KOPT-K1 (cell line): ENCODE data around the gene CPT1B.
"Not testable (repeated sequence)": the region's sequence is repeated elsewhere in the genome, so short reads cannot be mapped to it uniquely, and the experiment has no call there.

Experiments used
- H3K27ac ChIP-seq: fragments of 200-600 bp; sonication (generic); 2 replicates; pipeline ENCODE4 v1.5.1; 2016; ENCODE audit warnings: antibody characterized with exemption, mild to moderate bottlenecking, low read depth, low read length; ENCODE audit not compliant: poor library complexity, severe bottlenecking
- H3K36me3 ChIP-seq: fragments of 200-600 bp; sonication (generic); 2 replicates; pipeline ENCODE4 v1.5.1; 2017; ENCODE audit warnings: antibody characterized with exemption, mild to moderate bottlenecking, low read length, moderate library complexity; ENCODE audit not compliant: insufficient read depth
- H3K9me3 ChIP-seq: fragments of 200-600 bp; sonication (generic); 2 replicates; pipeline ENCODE4 v1.5.1; 2017; ENCODE audit warnings: antibody characterized with exemption, low read length, mild to moderate bottlenecking; ENCODE audit not compliant: insufficient read depth, poor library complexity, severe bottlenecking

The CPT1B gene

DNA sequence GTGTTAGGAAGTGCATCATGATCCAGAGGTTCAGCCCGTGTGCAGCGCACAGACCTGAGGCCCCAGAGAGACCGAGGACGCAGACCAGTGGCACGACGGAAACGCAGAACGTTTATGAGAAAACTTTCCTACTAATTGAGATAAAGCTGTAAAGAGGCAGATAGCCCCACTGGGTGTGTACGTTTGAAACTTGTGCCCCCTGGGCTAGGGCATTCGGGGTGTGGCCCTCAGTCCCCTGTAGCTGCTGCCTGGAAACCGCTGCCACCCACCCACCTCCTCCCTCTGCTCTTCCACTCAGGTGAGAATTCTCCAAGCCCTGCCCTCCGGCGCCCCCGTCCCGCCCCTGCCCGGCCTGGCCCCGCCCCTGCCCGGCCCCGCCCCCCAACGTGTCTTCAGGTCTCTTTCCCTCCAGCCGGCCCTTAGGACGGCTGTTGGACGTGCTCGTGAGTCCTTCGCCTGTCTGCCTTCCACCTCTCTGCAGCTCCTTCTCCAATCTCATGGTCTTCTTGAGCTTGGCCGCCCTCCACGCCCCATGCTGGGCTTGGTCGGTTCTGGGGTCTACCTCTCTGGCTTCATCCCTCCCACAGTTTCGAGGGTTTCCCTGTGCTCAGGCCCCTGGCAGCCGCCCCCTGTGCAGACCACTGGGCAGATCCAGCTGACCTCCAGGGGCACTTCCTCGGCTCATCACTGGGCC, 34.4 kb upstream of the CPT1B start:
- no peaks in the 10 kb centered on the region for H3K9me3 ChIP-seq
- no peaks in the 10 kb centered on the region for H3K36me3 ChIP-seq
- H3K27ac ChIP-seq: no peak overlapping the region

DNA sequence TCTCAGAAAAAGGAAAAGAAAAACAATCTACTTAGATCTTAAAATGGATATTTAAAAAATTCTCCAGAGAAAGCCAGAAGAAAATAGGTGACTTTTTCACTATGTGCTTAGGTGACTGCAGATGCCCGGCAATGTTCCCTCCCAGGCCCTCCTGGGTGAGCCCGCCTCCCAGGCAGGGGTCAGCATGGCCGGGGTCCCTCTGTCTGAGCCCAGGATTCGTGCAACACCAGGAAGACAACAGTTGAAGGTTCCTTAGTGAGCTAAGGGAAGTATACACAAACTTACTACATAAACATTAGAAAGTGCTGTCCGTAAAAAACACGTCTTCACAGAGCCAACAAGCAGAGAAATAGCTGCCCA, 33.9 kb upstream of the CPT1B start:
- Histone ChIP-seq H3K27ac (no peak overlapping the region), H3K36me3 (no peaks in the 10 kb centered on the region), H3K9me3 (no peaks in the 10 kb centered on the region)

DNA sequence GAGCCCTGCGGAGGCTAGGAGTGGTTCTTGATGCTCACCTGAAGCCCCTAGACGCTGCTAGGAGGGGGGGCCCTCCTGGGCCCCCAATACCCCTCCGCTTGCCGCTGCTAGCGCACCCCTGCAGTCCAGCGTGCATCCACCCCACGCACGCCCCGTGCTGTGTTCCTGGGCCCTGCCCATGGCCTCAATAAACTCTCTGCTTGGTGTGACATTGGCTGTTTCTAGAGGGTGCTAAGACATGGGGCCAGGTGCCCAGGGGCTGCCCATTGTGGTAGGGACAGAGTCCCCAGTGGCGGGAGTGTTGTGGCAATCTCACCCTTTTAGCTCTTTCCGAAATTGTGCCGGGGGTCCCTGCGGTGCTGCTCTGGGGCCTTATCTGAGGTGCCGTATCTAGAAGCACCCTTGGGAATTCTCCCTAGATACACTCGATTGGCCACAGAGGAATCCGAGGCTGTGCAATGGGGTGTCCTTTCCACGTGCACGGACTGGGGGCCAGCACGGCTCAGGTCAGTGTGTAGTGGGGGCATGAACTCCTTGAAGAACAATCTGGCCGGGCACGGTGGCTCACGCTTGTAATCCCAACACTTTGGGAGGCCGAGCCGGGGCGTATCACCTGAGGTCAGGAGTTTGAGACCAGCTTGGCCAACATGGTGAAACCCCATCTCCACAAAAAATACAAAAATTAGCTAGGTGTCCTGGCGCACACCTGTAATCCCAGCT, 33.3 kb upstream of the CPT1B start:
- H3K27ac ChIP-seq: no peak overlapping the region
- no peaks in the 10 kb centered on the region for H3K9me3 ChIP-seq
- no peaks in the 10 kb centered on the region for H3K36me3 ChIP-seq

DNA sequence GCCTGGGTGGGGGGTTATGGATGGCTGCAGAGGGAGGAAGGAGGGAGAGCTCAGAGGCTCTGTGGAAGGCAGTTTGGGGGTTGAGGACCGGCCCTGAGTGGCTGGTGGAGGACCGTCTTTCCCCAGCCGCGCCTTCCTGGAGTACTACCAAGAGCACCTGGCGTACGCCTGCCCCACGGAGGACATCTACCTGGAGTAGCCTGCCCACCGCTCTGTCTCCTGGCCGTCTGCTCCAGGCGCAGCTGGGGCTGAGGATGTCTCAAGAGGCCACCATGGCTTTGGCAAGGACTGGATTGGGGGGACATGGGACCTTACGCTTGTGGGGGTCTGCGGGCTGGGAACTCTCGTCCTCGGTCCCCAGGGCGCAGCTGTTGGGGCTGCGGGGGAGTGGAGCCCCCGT, 32.4 kb upstream of the CPT1B start:
- Histone ChIP-seq H3K9me3 (no peaks in the 10 kb centered on the region), H3K27ac (no peak overlapping the region), H3K36me3 (no peaks in the 10 kb centered on the region)

DNA sequence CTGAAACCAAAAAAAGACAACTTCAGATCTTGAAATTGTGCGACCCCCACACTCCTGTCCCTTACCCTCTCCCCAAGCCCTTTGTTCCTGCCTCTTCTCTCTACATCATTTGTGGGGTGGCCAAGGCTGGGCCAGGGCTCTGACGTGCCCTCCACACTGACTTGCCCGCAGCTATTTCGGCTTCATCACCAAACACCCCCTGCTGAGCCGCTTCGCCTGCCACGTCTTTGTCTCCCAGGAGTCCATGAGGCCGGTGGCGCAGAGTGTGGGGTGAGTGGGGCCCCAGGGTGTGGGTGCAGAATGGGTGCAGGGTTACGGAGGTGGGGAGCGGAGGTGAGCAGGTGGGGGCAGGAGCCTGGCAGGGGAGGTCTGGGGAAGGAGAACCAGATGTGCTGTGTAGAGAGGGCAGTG, 31.8 kb upstream of the CPT1B start:
- H3K27ac ChIP-seq: no peak overlapping the region
- H3K9me3 ChIP-seq: no peaks in the 10 kb centered on the region
- H3K36me3 ChIP-seq: no peaks in the 10 kb centered on the region

DNA sequence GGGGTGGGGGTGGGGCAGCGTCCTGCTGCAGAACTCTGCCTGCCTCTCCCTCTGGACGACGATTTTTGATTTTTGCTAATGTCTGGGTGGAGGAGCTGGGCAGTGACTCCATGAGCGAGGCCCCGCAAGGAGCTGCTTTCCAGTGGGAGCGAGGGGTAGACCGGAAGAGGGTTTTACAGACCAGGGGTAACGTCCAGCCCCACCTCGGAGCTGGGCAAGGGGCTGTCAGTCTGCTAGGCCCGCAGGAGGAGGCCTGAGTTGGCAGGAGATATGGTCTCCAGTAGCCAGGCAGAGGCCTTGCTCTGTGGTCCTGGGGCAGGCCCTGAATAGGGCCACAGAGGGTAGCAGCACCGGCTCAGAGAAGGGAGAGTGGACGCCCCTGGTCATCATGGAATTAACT, 31.4 kb upstream of the CPT1B start:
- Histone ChIP-seq H3K27ac (no peak overlapping the region), H3K9me3 (no peaks in the 10 kb centered on the region), H3K36me3 (no peaks in the 10 kb centered on the region)

DNA sequence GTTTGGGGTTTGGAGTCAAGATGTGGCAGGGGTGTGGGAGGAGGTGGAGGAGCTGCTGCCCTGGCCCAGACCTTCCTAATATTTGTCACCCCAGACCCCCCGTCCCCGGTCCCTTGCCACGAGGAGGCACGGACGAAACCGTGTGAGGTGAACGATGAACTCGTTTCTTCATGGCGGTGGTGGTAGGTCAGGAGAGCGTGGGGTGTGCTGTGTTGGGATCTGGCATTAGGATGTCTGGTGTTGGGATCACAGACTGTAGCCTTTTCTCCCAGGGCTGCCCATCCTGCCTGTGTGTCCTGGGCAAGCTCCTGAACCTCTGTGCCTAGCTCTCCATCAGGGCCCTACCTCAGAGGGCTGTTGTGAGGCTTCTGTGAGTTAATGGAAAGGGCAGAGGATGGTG, 30.8 kb upstream of the CPT1B start:
- H3K27ac ChIP-seq: no peak overlapping the region
- no peaks in the 10 kb centered on the region for H3K36me3 ChIP-seq
- no peaks in the 10 kb centered on the region for H3K9me3 ChIP-seq

DNA sequence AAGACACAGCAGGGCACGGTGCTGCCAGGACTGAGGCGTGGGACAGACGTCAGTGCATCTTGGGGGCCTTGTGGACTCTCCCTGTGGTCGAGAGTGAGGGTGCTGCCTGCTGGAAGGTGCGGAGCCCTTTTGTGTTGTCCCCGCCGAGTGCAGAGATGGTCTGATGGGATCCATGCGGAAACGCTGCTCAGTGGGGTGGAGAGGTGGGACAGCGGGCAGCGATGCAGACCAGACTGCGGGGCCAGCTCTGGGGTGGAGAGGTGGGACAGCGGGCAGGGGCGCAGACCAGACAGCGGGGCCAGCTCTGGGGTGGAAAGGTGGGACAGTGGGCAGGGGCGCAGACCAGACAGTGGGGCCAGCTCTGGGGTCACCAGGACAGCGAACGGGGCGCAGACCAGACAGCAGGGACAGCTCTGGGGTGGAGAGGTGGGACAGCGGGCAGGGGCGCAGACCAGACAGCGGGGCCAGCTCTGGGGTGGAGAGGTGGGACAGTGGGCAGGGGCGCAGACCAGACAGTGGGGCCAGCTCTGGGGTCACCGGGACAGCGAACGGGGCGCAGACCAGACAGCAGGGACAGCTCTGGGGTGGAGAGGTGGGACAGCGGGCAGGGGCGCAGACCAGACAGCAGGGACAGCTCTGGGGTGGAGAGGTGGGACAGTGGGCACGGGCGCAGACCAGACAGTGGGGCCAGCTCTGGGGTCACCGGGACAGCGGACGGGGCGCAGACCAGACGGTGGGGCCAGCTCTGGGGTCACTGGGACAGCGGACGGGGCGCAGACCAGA, 30.0 kb upstream of the CPT1B start:
- not testable (repeated sequence) for H3K27ac ChIP-seq, H3K9me3 ChIP-seq, H3K36me3 ChIP-seq

DNA sequence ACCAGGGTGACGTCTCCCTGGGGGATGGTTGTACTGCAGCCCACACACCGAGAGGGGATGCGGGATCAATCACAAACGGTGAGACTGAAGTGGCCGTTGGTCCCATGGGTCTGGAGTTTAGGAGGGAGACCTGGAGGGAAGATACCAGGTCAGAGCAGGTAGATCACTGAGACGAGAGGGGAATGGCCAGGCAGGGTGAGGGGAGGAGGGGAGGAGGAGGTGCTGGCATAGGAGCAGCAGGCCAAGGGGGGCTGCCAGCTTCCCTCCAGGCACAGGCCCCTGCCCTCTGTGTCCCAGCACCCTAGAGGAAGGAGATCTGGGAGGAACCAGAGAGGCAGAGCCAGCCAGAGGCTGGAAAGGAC, 29.4 kb upstream of the CPT1B start:
- H3K27ac ChIP-seq: no peak overlapping the region
- no peaks in the 10 kb centered on the region for H3K9me3 ChIP-seq
- H3K36me3 ChIP-seq: no peaks in the 10 kb centered on the region

DNA sequence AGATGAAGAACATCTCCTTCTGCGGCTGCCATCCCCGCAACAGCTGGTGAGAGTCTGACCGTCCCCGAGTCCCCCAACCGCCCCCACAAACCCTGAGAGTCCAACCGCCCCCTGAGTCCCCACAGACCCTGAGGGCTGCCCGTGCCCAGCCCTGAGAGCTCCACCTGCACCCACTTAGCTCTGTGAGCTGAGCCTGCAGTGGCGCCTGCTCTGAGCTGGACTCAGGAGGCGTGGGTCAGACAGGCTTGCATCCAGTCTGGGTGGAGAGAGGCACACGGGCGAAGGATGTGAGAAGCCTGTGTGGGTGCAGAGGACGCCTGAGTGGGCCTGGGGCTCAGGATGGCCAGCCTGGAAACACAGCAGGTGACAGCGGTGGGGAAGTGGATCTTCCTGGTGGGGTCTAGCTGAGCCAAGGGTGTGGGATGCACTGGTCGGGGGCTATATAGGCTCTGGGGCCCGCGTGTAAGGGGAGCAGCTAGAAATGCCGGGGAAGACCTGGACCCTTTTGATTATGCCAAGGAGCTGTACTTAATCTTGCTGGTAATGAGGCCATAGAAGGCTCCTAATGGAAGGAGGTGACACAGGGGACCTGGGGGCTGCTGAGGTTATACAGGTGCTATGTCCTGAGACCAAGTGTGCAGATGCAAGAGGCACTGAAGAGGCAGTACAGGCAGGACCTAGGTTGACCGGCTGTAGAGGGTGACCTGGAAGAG, 28.9 kb upstream of the CPT1B start:
- no peaks in the 10 kb centered on the region for H3K9me3 ChIP-seq

DNA sequence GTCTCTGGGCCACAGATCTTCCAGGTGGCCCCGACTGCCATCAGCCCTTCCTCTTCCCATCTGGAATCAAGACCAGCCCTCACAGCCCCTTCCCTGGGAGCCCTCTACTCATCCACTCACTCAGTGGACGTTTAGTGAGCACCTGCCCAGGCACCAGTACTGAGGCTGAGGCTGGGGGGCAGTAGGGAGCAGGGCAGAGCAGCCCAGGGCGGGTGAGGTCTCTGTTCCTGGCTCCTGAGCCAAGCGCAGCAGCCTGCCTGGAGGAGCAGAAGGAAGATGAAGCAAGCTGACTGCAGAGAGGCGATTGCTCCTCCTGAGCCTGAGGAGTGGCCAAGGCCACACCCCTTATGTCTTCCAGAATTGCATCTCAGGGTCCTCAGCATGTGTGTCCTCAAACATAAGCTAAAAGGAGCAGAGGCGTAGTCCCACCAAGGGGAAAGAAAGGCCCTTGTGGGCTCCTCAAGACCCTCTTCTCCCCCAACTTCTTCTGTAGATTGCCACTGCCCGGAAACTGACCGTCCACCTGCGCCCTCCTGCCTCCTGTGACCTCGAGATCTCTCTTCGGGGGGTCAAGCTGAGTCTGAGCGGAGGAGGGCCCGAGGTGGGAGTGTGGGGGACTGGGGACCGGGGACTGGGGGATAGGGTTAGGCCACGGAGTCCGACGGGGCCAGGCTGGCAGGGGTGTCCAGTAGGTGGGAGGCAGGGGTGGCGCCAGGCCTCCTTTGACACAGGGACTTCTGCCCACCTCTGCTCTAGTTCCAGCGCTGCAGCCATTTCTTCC, 28.1 kb upstream of the CPT1B start:
- H3K27ac ChIP-seq: no peak overlapping the region
- H3K9me3 ChIP-seq: no peaks in the 10 kb centered on the region
- H3K36me3 ChIP-seq: no peaks in the 10 kb centered on the region

More for the DNA sequence above, 28.9 kb upstream of the CPT1B start:
- no peak overlapping the region for H3K27ac ChIP-seq
- H3K36me3 ChIP-seq: no peaks in the 10 kb centered on the region

DNA sequence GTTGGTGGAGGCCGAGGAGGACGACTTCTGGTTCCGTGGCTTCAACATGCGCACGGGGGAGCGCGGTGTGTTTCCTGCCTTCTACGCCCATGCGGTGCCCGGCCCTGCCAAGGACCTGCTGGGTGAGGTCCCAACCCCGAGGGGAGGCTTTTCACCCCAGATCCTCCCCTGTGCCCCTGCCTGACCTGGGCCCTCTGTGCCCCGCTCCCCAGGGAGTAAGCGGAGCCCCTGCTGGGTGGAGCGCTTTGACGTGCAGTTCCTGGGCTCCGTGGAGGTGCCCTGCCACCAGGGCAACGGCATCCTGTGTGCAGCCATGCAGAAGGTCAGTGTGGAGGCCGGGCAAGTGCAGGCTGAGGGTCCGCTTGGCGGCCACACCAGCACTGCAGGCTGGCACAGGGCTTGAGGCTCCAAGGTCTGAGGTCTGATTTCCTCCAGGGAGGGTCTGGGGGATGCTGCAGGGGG, 27.4 kb upstream of the CPT1B start:
- Histone ChIP-seq H3K36me3 (no peaks in the 10 kb centered on the region), H3K27ac (no peak overlapping the region), H3K9me3 (no peaks in the 10 kb centered on the region)

DNA sequence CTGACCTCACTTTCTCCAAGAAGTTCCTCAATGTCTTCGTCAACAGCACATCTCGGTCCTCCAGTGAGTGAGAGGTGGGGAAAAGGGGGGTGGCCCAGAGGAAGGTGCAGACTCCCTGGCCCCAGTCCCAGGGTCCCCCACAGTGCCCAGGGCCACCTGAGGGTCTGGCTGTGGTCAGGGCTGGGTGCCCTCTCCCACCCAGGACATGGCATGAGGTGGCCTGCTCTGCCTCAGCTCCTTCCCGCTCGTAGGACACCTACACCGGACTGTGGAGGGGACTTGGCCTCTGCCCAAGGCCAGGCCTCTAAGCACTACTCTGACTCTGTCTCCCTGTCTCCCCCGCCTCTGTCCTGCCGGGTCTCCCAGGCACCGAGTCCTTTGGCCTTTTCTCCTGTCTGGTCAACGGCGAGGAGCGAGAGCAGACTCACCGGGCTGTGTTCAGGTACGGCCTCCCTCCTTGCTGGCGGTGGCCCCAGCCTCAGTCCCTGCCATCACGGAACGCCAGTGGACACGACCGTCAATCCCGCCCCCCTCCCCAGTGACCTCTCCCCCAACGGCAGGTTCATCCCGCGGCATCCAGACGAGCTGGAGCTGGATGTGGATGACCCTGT, 26.9 kb upstream of the CPT1B start:
- no peak overlapping the region for H3K27ac ChIP-seq
- no peaks in the 10 kb centered on the region for H3K36me3 ChIP-seq
- no peaks in the 10 kb centered on the region for H3K9me3 ChIP-seq
